HepG2 (cell line): Measurements from ENCODE around the gene URM1. TPM values are rescaled to one million over a fixed set of nuclear protein-coding genes. Genes with fewer than 3 reads are reported as not detected.

Source experiments
- BATF2 ChIP-seq: sonication (generic); formaldehyde crosslinking; IDR thresholded peaks from 2 replicates; pipeline ENCODE4 v1.8.0; 2022; ENCODE audit warnings: mild to moderate bottlenecking, missing genetic modification reagents, moderate library complexity
- CCDC6 ChIP-seq: sonication (generic); formaldehyde crosslinking; IDR thresholded peaks from 2 replicates; pipeline ENCODE4 v1.8.1; 2022; ENCODE audit warnings: mild to moderate bottlenecking, missing genetic modification reagents, moderate library complexity
- DMTF1 ChIP-seq: sonication (generic); formaldehyde crosslinking; IDR thresholded peaks from 2 replicates; pipeline ENCODE4 v1.4.0; 2020; ENCODE audit warnings: mild to moderate bottlenecking, missing genetic modification reagents
- IRX3 ChIP-seq: sonication (generic); formaldehyde crosslinking; IDR thresholded peaks from 2 replicates; pipeline ENCODE4 v1.8.1; 2023; ENCODE audit warnings: mild to moderate bottlenecking, low read depth, missing genetic modification reagents, borderline replicate concordance
- ISL2 ChIP-seq: sonication (generic); formaldehyde crosslinking; IDR thresholded peaks from 2 replicates; pipeline ENCODE4 v1.5.0; 2020; ENCODE audit warnings: missing genetic modification reagents
- KLF16 ChIP-seq, 2 experiments: sonication (generic) in 1 of 2; formaldehyde crosslinking in 1 of 2; IDR thresholded peaks; 2 replicates each; pipeline versions ENCODE4 v1.6.1 to v1.8.0; 2016 to 2023; ENCODE audit warnings: missing genetic modification reagents in 2 of 2, missing compliant biosample characterization in 1 of 2
- MXI1 ChIP-seq: IDR thresholded peaks from 3 replicates; pipeline ENCODE4 v1.6.1; 2012; ENCODE audit warnings: low read depth, low read length, inconsistent platforms, borderline replicate concordance
- NFKBIZ ChIP-seq: IDR thresholded peaks from 2 replicates; pipeline ENCODE4 v1.6.1; 2018; ENCODE audit warnings: missing genetic modification reagents, missing compliant biosample characterization
- PHF20 ChIP-seq: sonication (generic); formaldehyde crosslinking; IDR thresholded peaks from 2 replicates; pipeline ENCODE4 v1.5.0; 2020; ENCODE audit warnings: mild to moderate bottlenecking, missing genetic modification reagents
- POGZ ChIP-seq: sonication (generic); formaldehyde crosslinking; IDR thresholded peaks from 2 replicates; pipeline ENCODE4 v1.4.0; 2020; ENCODE audit warnings: mild to moderate bottlenecking, missing genetic modification reagents
- POLR2A ChIP-seq, 2 experiments: IDR thresholded peaks; 2 replicates each; pipeline ENCODE4 v1.6.1; 2011; ENCODE audit warnings: low read depth in 2 of 2, low read length in 2 of 2, mild to moderate bottlenecking in 1 of 2, moderate library complexity in 1 of 2; ENCODE audit not compliant: insufficient read depth in 1 of 2
- POLR2AphosphoS2 ChIP-seq: IDR thresholded peaks from 2 replicates; pipeline ENCODE4 v1.6.1; 2011; ENCODE audit warnings: low read depth, low read length, improper control_type of control experiment
- ZNF709 ChIP-seq: sonication (generic); formaldehyde crosslinking; IDR thresholded peaks from 2 replicates; pipeline ENCODE4 v1.5.0; 2020; ENCODE audit warnings: mild to moderate bottlenecking, missing genetic modification reagents
- ZXDC ChIP-seq: sonication (generic); formaldehyde crosslinking; IDR thresholded peaks from 2 replicates; pipeline ENCODE4 v1.5.0; 2020; ENCODE audit warnings: mild to moderate bottlenecking, missing genetic modification reagents
- polyA plus RNA-seq, 8 experiments: library from polyadenylated mRNA; depleted of rRNA in 3 of 8; stranded (reverse) in 7 of 8; unstranded in 1 of 8; fragments of >200 nt; fragmentation: Illumina TruSeq in 4 of 8; extraction: Trizol in 4 of 8; gene quantifications; 2 replicates each; pipeline versions ENCODE4 v1.2.1 to v1.2.3, GENCODE V29; 2011 to 2016; ENCODE audit warnings: low read depth in 4 of 8, missing spikeins in 1 of 8, mixed read lengths in 1 of 8; ENCODE audit not compliant: insufficient read depth in 1 of 8
- total RNA-seq, 5 experiments: library from RNA; depleted of rRNA; stranded (reverse); fragments of >200 nt; fragmentation: Illumina TruSeq; extraction: Trizol; gene quantifications; 2 replicates each; pipeline ENCODE4 v1.2.3, GENCODE V29; 2016; ENCODE audit warnings: low read depth in 1 of 5
- TF ChIP-seq, protein P1 (sequence below): conservative IDR thresholded peaks from 2 replicates; pipeline ENCODE4 v1.6.1; 2018; ENCODE audit warnings: missing genetic modification reagents
- TF ChIP-seq, protein P2 (sequence below): sonication (generic); formaldehyde crosslinking; IDR thresholded peaks from 2 replicates; pipeline ENCODE4 v1.5.0; 2020; ENCODE audit warnings: mild to moderate bottlenecking, missing genetic modification reagents, borderline replicate concordance

The URM1 gene
- total and polyA plus RNA-seq, 2 of the 13 experiments (the other 11 are each of a cell fraction or from before 2014, with no cell fraction given), result 37.1 to 41.3 TPM

GRCh38 chr9:128339761-128340690 lies 31.1 kb upstream of the URM1 start, which contains the start of gene SLC27A4 (continued):
- TF ChIP-seq, protein P1, sequence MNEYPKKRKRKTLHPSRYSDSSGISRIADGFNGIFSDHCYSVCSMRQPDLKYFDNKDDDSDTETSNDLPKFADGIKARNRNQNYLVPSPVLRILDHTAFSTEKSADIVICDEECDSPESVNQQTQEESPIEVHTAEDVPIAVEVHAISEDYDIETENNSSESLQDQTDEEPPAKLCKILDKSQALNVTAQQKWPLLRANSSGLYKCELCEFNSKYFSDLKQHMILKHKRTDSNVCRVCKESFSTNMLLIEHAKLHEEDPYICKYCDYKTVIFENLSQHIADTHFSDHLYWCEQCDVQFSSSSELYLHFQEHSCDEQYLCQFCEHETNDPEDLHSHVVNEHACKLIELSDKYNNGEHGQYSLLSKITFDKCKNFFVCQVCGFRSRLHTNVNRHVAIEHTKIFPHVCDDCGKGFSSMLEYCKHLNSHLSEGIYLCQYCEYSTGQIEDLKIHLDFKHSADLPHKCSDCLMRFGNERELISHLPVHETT, result peak; percentile 20; the same call in 1 of the 2 replicates
- TF ChIP-seq PHF20 (CRISPR knock-in tag), result peak; percentile 22; the same call in 1 of the 2 replicates
- TF ChIP-seq DMTF1, result 0 out of 2 replicates have a peak, but pooled peaks have one; percentile 79
- peak; percentile 59; the same call in 1 of the 2 replicates for TF ChIP-seq ZNF709 (CRISPR knock-in tag)
- TF ChIP-seq POGZ (CRISPR knock-in tag), result peak; percentile 58
- TF ChIP-seq IRX3 (CRISPR knock-in tag), result no peak
- TF ChIP-seq BATF2 (CRISPR knock-in tag), result 0 out of 2 replicates have a peak, but pooled peaks have one; percentile 2
- TF ChIP-seq, protein P2, sequence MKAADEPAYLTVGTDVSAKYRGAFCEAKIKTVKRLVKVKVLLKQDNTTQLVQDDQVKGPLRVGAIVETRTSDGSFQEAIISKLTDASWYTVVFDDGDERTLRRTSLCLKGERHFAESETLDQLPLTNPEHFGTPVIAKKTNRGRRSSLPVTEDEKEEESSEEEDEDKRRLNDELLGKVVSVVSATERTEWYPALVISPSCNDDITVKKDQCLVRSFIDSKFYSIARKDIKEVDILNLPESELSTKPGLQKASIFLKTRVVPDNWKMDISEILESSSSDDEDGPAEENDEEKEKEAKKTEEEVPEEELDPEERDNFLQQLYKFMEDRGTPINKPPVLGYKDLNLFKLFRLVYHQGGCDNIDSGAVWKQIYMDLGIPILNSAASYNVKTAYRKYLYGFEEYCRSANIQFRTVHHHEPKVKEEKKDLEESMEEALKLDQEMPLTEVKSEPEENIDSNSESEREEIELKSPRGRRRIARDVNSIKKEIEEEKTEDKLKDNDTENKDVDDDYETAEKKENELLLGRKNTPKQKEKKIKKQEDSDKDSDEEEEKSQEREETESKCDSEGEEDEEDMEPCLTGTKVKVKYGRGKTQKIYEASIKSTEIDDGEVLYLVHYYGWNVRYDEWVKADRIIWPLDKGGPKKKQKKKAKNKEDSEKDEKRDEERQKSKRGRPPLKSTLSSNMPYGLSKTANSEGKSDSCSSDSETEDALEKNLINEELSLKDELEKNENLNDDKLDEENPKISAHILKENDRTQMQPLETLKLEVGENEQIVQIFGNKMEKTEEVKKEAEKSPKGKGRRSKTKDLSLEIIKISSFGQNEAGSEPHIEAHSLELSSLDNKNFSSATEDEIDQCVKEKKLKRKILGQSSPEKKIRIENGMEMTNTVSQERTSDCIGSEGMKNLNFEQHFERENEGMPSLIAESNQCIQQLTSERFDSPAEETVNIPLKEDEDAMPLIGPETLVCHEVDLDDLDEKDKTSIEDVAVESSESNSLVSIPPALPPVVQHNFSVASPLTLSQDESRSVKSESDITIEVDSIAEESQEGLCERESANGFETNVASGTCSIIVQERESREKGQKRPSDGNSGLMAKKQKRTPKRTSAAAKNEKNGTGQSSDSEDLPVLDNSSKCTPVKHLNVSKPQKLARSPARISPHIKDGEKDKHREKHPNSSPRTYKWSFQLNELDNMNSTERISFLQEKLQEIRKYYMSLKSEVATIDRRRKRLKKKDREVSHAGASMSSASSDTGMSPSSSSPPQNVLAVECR, result peak; percentile 66; the same call in 1 of the 2 replicates
- peak; percentile 86 for TF ChIP-seq CCDC6 (CRISPR knock-in tag)
- peak; percentile 43; the same call in 1 of the 2 replicates for TF ChIP-seq ISL2 (CRISPR knock-in tag)
- TF ChIP-seq MXI1, result peak; percentile 62; the same call in 1 of the 3 replicates
- no peak for TF ChIP-seq ZXDC
- peak; percentile 92 for TF ChIP-seq POLR2AphosphoS2
- TF ChIP-seq NFKBIZ (CRISPR knock-in tag), result no peak
- peak in 1 of 2 experiments; percentile 69 for TF ChIP-seq POLR2A (IDR thresholded peaks at IDR 0.05; ENCODE audit: insufficient read depth in 1 of 2, low read depth in 2 of 2, low read length in 2 of 2)
- TF ChIP-seq KLF16 (CRISPR knock-in tag; IDR thresholded peaks at IDR 0.05), result peak in 1 of 2 experiments; percentile 59; a peak in 1 of 4 replicates
